Stimulated activated CD4-positive, alpha-beta T cell treated with anti-CD3 and anti-CD28 coated beads, Interleukin-1b, Interleukin-23, amount 100 ng/mL, for 48 hours (primary cell): Measurements from ENCODE around the gene PYCR2.

Experiments
- DNase-seq: peaks from one replicate; pipeline ENCODE4 v3.0.0-alpha.2; 2020

Gene PYCR2

DNA sequence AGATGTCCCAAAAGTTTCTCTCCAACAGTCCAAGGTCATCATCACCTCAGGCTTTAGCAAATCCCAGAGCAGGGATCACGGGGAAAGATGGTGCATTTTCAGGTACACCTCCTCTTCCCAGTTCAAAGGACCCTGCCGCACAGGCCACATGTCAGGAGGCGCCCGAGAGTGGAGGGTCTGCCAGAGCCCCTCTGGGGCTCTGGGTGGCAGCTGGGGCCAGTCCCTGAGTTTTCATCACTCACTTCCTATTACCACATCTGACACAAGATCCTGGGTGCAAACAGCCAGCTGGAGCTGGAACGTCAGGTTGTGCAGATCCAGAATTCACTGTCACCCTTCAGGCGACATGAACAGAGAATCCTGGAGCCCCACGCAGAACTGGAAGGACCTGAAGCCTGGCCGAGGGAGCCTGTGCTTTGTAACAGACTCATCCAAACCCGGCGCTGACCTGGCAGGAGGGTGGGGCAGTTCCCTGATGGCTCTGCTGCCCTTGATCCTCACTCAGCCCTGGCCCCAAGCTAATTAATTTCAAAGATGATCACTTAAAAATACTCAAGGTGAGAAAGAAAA is 50.7 kb downstream of the PYCR2 start:
- no peak for DNase-seq

DNA sequence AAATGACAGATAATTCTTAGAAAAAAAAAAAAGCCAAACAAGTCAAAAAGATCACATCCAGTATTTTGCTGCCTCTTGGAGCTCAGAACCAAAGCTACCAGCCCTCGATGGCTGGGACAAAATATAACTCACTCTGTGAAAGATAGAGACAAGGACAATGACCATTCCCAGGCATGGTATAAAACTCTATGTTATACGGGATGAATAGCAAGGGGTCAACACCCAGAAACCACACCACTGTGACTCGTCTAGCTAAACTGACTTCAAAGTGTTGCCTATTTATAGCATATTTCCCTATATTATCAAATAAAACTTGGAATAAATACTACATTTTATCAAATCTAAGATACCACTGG is 52.0 kb downstream of the PYCR2 start:
- no peak for DNase-seq

DNA sequence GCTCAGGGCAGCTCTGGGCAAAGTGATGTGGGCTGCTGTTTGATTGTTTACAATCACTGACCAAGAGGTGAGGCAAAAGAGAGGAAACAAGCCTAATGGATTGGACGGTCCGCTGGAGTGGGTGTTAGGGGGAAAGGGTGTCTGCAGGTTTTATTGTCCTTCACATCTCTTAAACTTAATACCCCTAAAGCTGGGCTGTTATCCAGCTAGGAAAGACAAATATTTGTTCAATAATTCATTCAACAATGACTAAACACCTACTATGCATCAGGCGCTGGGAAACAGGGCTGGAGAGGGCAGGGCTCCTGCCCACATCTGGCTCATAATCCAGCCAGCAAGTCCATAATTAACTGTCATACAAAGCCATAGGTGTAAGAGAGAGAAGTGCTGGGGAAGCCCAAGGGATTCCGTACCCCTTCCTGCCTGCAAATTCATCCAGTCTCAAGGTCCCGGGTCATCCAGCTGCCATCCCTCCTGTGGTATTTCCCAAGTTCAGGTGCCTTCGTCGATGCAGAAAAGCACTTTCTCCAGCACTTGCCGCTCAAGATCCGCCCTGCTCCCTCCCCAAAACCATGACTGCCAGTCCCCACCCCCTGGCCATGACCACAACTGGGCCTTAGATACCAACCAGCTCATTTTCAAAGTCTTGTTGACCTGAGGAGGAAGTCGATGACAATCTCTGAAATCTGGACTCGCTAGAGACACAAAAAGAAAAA is 52.5 kb downstream of the PYCR2 start:
- DNase-seq = no peak

DNA sequence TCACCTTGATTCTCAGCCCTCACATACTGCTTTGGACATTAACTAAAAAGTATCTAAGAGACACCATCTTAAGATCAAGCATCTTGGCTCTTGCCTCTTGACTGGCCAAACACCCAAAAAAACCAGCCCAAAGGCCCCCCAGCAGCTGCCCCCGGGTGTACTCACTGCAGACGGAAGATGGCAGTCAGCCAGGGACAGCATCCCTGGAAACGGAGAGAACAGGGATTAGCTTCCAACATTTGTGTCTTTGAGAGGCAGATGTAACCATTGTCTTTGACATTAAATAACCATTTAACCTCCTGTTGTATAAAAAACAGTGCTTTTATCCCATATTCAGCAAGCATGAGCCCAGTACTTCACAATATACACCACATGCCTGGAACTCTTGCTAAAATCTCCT is 53.1 kb downstream of the PYCR2 start:
- no peak for DNase-seq
